Hematopoietic multipotent progenitor cell treated with erythropoietin and hydrocortisone succinate and interleukin-3 and kit ligand, for 17 days (in vitro differentiated cells): ENCODE results near the gene ARPC5L.

Experiments
- DNase-seq: peaks from one replicate; pipeline ENCODE4 v3.0.0-alpha.2; 2015; ENCODE audit warnings: low spot score

Gene ARPC5L

DNA sequence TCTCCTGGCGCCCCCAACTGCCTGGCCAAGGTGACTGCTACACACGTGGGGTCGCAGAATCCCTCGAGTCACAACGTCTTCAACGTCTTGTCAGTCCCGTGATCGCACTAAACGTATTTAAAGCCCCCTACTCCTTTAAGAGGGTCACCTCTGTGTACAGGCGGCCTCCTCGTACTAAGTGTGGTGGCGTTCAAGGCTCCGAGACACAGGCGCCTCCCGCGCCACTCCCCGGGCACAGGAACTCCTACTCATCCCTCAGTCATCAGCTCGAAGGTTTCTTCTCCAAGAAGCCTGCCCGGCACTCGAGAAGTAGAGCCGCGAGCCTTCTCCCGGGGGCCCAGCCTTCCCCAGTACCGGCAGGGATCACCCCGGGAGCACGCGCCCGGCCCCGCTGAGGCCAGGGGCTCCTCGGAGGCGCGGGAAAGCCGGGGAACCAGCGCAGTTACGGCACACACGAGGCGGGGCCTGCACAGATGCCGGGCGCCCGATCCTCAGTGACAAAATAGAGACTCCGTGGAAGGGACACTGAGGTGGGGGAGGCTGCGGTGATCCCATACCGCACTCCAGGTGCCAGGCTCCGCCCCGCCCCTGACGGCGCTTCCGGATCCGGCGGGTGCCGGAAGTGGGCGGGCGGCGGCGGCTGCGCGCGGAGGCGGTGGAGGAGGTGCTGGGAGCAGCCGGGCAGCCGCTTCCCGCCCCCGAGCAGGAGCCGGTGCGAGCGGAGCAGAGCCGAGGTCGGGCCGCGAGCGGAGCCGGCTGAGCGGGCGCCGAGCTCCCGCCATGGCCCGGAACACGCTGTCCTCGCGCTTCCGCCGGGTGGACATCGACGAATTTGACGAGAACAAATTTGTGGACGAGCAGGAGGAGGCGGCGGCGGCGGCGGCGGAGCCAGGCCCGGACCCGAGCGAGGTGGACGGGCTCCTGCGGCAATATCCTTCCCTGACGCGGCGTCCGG lies 6.9 kb downstream of the ARPC5L start:
- peak; percentile 86 for DNase-seq

DNA sequence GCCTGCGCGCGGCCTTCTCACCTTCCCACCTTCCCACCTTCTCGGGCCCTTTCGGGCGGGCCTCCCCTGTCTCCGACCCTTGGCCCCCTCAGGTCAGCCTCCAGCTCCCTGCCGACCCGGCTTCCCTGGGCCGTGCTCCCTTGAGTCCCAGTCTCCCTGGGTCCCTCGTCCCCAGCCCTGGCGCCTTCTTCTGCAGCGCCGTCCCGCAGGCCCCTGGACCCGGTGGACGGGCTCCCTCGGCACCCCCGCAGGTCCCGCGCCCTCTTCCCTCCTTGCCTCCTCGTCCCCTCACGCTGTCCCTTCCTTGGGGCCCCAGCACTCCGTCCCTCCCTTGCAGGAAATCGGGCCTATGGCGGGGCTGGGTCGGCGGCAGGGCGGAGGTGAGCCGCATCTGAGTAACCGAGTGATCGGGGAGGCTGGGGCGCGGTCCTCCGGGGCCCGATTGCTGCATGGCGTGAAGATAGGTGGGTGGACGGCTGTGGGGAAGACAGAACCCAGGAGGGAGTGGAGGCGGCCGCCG lies 7.6 kb downstream of the ARPC5L start:
- DNase-seq = no peak

DNA sequence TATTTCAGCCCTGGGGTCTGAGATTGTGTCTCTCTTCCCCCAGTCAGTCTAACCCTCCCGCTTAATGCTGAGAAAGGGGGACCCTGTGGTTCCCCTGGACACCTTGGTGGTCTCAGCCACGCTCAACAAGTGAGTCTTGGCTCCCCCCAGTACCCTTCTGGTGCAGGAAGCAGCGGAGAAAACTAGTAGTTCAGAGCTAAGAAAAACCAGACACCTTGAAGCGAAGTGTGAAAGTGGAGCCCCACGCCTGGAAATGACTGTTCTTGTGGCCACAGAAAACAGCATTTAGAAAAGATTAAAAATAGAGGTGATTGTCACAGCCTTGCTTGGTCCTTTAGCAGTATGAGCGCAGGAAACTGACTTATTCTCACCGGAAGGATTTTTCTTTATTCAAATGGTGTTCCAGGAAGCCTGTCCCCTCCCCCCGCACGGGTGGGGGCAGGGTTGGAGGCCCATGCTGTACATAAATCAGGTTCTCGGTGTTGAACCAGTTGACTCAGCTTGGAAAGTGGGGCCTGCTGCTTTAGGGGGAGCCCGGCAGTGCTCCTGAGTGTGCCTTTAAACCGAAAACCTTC lies 8.1 kb downstream of the ARPC5L start:
- DNase-seq = no peak

DNA sequence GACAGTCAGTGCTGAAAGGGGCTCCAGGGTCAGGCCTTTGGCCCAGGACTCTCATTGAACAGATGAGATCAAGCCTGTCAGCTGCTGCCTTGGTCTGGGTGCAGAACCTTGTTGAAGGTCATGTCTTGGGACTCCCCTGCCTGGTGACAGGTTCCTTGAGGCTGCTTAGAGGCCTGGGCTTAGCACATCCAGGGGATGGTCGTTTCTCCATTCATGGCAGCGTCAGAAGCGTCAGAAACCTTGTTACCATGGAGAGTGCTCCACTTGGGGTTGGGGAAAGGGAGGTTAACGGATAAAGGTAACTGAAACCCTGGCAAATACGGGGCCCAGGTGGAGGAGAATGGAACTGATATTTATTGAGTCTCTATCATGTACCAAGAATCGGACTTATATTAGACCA lies 8.8 kb downstream of the ARPC5L start:
- no peak for DNase-seq

DNA sequence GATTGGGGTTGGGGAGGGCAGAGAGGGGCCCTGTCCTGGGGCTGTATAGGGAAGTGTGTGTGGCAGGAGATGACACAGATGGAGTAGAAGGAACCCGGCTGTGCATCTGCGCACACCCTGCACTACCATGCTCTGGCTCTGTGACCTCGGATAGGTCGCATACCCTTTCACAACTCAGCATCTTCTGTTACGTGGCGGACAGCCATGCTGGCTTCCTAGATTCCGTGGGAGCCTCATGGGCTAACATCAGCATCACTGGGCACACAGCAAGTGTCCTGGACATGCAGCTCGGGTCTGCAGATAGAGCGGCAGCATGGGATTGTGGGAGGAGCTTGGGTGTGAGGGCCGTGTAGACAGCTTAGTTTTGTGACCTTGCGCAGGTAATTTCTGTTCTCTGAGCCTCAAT lies 9.2 kb downstream of the ARPC5L start:
- DNase-seq = no peak

DNA sequence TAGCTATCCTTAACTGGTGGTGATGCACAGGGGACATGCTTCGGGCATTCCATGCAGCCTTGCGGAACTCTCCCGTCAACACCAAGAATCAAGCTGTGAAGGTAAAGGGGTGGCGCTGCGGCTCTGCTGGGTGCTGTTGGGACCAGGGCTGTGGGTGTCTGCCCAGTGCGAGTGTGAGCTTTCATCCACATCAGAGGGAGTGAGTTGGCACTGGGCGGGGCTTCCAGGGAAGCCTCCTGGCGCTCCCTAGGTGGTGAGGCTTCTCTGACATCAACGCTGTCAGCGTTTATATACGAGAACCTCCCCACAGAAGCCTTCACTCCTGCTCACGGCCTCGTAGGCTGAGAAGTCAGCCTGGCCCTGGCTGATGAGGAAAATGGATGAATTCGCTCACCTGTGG lies 11.7 kb downstream of the ARPC5L start:
- no peak for DNase-seq

DNA sequence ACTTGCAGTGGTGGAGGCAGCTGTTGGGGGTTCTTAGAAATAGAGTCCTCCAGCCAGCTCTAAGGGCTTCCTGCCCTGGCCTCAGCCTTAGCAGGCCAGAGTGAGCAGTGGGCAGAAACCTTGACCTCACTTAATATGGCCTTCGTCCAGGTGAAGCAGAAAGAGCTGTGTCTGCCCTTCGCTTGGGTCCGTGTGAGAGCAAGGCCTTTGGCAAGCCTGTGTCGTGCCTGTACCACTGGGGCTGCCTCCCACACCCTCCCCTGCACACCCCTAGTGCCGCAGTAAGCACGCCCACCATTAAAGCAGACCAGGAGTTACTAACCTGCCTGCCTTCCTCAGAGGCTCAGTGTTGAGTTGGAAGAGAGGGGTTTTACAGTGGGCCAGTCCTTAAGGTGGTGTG lies 13.6 kb downstream of the ARPC5L start:
- DNase-seq = no peak

DNA sequence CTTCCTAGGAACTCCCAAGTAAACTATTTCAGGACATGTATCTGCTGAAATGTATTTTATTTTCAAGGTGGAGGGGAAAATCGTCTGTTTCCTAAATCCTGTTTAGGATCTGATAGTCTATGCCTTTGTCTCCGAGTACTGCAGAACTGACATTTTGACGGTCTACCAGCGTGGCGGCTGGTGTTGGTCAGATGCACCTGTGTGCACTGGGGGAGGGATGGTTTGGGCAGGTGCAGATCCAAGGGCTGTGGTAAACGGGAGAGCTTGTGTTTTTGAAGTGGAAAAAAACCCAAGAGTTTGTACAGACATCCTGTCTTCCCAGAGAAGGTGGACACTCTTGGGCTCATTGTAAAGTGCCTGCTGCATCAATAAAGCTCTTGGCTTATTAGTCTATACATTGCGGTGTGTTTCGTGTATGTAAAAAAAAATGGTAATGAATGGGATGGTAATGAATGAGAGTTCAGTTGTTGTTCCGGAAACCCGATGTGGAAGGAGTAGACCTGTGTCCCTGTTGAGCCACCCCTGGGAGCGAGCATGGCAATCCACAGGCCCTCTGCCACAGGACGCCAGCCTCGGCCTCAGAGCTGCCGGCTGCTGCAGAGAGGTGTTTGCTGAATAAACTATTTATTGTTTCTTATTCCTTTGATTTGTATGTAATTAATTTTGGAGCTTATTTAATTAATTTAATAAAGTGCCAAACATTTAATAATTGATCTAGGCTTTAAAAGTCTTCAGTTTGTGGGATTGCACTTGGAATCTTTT lies 15.3 kb downstream of the ARPC5L start:
- no peak for DNase-seq

DNA sequence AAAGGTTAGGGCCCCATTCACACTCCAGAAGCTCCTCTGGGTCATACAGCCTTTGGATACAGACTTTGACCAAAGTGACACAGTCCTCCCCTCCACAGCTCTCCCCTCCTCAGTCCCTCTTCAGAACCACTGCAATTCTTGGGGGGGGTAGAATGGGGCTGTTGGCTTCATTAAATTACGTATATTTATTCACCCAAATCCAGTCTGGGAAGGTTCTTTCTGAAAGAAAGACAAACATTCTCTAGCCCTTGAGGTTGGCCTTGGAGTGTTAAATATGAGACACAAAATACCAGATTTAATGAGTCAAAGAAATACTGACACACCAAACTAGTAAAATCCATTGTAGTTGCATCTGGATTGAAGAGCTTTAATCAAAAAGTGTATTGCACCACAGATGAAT lies 16.1 kb downstream of the ARPC5L start:
- DNase-seq = no peak

DNA sequence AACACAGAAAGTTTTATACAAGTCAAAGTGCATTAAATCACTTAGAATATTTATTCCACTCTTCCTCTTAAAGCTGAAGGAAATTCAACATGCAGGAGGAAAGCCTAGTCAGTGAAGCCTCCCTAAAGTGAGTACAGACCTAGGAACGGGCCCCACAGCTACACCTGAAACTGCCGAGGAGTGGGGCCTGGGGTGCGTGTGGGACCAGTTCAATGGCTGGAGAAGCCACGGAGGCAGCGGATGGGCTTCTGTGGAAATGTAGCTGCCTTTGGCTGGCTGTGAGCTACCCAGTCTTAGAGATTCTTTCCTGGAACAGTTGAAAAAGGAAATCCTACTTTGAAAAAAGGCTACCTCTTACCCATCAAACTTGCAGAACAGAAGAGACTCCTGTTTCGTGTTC lies 16.6 kb downstream of the ARPC5L start:
- DNase-seq = no peak

DNA sequence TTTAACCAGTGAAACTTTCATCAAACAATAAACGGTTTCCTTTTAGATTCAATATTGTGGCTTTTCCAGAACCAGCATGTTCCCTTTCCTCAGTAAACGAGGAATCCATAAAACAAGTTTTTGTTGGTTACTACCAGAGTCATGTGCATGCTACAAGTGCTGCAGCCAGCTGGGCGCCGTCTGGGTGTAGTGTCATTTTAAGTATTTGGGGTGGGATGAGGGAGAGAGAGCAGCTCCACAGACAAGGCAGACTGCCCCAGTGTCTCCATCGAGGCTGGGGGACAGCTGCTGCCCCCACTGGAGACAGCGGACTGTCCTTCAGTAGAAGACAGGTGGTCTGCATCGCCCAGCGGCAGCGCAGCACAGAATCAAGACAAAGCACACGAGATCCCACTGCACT lies 17.3 kb downstream of the ARPC5L start:
- no peak for DNase-seq

DNA sequence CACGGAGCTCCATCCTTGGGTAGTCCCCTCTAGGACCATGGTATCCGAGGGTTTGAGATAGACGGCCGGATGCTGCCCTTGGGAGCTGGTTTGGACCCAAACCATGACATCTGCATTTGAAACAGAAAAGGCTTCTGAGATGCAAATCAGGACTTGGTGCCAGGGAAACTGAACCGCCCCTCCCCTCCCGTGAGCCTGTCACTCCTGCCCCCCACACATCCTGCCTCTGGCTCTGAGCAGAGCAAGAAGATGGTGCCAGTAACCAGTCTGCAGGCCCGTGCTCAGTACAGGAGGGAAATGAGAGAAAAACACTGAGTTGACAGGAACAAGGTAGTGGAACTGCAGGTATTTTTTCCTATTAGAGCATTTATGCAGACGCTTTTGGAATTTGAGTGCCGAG lies 18.6 kb downstream of the ARPC5L start:
- no peak for DNase-seq

DNA sequence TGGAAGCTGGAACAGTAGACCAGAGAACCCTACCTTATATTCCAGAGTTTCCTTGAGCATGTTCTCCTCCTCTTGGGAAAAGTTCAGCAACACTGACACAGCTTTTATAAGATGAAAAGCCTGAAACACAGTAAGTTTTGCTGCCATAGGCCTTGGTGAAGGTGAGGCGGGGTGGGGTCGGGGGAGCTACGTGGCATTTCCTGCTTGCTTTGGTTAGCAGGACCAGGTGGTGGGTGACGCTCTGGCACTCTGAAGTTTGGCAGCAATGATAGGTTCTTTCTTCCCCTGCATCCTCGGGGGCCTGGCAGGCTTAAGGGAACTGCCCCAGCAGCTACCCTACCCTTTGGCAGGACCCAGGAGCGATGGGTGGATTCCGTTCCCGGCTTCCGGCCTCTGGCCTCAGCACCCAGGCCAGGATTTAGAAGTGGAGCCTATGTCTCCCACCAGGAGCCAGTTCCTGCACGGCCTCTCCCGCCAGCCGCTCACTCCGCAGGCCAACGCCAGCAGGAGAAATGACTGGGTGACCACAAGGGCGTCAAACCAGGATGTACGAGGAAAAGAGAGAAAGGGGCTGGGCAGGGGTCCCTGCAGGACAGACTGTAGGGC lies 19.3 kb downstream of the ARPC5L start:
- no peak for DNase-seq

DNA sequence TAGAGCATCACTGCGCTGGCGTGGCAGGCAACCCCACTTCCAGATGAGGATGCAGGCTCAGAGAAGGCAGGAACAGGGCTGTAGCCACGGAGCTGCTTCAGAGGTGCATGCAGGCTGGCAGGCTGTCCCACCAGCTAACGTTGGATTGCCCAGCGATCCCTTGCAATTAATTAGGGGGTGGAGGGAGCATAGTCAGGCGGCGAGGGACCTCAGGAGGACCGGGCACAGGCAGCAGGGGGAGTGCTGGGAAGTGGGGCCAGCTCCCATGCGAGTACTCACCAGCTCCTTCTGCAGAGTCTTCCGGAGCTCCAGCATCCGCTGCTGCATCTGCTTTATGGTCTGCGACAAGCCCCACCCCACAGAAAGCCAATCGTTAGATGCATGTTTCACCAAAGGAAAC lies 20.3 kb downstream of the ARPC5L start:
- DNase-seq = no peak

DNA sequence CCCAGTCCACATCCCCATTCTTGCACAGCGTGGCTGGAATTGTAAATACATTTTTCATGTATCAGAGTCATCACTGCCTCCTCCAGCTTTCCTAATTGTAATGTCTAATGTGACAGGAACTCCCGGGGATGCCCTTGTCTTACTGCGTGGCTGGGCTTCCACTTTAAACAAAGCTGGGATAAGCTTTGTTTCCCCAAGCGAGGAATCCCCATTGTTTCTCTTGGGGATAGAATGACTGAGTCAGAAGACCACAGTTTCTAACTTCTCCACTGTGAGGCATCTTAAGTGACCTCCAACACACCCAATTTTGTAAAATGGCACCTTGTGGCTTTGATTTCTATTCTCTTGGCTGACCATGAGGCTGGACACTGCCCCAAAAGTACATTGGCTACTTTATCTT lies 22.4 kb downstream of the ARPC5L start:
- DNase-seq = no peak

DNA sequence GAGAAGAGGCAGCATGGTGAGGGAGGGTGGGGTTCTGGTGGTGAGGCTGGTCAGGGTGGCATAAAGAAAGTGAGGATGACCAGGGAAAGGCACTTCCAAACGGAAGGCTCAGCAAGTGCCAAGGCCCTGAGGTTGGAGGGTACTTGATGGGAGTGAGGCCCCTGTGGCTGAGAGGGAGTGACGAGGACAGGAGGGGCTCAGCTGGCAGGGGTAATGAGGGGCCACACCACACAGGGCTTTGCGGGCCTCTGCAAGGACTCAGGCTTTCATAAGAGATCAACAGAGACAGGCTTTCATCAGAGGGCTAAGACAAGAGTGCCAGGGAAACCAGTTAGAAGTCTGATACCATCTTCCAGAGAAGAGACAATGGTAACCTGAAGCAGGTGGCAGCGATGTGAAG lies 23.6 kb downstream of the ARPC5L start:
- no peak for DNase-seq

DNA sequence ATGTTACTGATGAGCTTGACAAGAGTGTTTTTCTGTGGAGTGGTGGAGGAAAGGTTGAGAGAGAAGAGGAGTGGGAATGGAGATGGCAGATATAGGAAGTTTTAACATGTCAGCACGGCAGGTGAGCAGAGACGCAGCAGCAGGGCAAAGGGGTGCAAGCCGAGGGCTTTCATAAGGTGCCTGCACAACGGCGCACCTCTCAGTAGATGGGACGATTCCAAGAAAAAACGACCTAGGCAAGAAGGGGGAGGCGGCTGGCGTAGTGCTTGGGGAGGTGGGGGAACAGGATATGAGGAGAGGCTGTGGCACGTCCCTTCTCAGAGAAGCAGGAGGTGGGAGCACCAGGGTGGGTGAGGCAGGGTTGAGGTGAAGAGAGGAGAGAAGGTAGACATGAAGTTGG lies 24.5 kb downstream of the ARPC5L start:
- DNase-seq = no peak

DNA sequence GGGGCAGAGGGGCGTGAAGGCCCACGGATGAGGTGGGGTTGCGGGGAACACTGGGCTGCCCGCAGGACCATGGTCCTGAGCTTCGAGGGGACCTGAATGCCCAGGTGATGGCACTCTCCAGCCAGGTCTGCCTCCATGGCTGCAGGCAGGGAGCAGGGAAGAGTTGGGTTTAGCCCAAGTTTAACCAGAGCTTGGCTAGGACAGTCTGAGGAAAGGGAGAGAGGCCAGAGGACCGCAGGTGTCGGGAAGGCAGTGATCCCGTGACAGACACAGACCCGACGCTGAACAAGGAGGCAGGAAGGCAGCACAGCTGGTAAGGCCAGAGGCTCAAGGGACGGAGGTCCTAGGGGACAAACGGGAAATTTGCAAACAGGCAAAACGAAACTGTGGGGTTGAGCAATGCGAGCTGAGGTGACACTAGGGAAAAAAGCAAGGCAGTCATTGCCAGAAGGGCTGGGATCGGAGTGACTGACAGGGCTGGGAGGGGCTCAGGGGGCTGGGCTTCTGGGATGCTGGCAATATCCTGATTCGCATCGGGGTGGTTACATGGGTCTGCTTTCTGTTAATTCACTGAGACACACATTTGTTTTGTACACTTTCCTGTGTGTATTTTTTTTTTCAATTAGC lies 25.0 kb downstream of the ARPC5L start:
- DNase-seq = no peak

DNA sequence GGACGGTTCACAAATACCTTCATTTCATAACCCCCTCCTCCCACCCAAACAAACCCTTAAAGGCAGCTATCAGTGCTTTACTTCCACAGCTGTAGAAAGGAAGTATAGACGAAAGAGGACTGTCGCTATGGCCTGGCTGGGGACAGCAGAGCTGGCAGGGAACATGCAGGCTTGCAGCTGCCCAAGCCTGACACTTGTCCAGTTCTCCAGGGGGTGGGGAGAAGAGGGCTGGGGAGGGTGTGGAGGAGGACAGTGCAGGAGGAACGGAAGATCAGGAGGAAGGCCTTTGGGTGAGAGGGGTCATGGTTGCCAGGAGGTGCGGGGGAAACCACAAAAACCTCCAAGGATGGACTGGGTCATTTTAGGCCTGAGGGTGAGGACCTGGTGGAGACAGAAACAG lies 25.9 kb downstream of the ARPC5L start:
- no peak for DNase-seq

DNA sequence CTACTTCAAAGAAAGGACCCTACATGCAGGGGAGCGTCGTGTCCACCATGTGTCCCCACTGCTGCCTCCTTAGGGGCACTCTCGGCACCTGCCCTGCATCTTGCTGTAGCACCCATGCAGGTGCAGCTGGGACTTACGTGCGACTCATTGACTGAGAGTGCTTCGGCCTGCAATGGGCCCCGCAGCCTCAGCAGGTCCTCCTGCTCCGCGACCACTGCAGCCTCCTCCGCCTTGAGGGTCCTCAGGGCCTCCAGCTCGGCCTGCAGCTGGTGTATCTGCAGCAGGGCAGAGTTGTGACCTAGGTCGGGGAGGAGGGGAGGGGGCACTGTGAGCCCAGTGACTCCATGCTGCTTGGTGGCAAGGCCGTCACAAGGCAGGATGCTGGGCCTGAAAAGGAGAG lies 27.1 kb downstream of the ARPC5L start:
- no peak for DNase-seq

DNA sequence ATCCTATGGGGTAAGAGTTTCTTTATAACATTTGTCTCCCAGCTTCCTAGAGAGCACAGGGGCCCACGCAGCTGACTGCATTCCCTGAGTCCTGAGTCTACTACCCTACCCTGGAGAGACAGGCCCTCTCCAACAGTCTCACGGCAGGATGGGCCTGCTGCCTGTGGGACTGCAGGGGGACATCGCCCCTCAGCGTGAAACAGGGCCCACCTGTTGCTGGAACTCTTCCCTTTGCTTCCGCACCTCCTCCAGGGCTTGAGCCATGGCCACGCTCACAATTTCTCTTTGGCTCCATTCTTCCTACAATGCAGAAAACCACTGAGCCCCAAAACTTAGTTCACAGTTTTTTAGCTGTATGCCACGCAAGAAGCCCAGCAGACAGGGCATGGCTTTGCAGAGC lies 28.2 kb downstream of the ARPC5L start:
- DNase-seq = no peak
